ENCODE measurements around the gene TUSC2.
A peak's percentile ranks its signal among the peaks of the same experiment; 100 is the strongest.

TUSC2 gene

DNA sequence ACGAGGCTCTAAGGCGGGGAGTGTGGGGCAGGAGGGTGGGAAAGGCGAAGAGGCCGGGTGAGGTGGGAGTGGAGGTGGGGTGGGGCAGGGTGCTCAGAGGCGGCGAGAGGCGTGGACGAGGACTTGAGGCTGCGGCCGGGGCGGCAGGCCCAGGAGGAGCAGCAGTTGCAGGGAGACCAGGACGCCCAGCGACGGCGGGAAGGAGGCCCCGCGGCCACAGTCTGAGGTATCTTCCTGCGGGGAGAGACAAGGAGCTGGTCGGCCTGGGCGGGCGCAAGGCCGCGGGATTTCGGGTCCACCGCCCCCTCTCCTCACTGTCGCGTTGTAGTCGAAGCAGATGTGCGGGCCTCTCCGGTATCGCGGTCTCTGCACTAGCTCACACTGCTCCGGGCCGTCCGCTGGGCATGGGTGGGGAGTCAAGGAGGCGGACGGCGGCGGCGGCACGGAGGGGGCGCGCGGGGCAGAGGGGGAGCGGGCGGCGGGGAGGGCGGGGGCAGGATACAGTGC, 36.6 kb upstream of the TUSC2 start:
- in situ Hi-C loops (cut with HindIII; ENCODE audit: low pct_ligation_motif_present, low sequenced_read_pairs): no loop called here
- Histone ChIP-seq H3K4me3 (ENCODE audit: low read depth, low read length) (peak overlapping the region; percentile 54), H3K36me3 (replicated peaks) (no peaks in the 10 kb centered on the region), H3K27ac (no peak overlapping the region), H3K27me3 (replicated peaks) (no peaks in the 10 kb centered on the region)
- DNase-seq: no peak
- TF ChIP-seq, protein P1, sequence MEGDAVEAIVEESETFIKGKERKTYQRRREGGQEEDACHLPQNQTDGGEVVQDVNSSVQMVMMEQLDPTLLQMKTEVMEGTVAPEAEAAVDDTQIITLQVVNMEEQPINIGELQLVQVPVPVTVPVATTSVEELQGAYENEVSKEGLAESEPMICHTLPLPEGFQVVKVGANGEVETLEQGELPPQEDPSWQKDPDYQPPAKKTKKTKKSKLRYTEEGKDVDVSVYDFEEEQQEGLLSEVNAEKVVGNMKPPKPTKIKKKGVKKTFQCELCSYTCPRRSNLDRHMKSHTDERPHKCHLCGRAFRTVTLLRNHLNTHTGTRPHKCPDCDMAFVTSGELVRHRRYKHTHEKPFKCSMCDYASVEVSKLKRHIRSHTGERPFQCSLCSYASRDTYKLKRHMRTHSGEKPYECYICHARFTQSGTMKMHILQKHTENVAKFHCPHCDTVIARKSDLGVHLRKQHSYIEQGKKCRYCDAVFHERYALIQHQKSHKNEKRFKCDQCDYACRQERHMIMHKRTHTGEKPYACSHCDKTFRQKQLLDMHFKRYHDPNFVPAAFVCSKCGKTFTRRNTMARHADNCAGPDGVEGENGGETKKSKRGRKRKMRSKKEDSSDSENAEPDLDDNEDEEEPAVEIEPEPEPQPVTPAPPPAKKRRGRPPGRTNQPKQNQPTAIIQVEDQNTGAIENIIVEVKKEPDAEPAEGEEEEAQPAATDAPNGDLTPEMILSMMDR (IDR thresholded peaks at IDR 0.05; ENCODE audit: low read depth, low read length, missing control alignments): no peak

- peaks cover 7% of the 10 kb centered on the region for H3K36me3 ChIP-seq (replicated peaks)
- no peaks in the 10 kb centered on the region for H3K27me3 ChIP-seq (replicated peaks)
- H3K27ac ChIP-seq: no peak overlapping the region
- in situ Hi-C loops (cut with HindIII; ENCODE audit: low pct_ligation_motif_present, low sequenced_read_pairs): no loop called here
- peak overlapping the region; percentile 50 for H3K4me3 ChIP-seq (ENCODE audit: low read depth, low read length)
- TF ChIP-seq, protein P1 (IDR thresholded peaks at IDR 0.05; ENCODE audit: low read depth, low read length, missing control alignments): no peak
- DNase-seq: no peak
Observed at GRCh38 chr3:50359760-50360110, 31.7 kb upstream of the TUSC2 start.

GRCh38 chr3:50358911-50359759, 31.1 kb upstream of the TUSC2 start, which contains the start of gene TMEM115:
TMEM115 (minus strand) TSS chr3:50359521; CDS start chr3:50359063, 458 bp downstream.
- in situ Hi-C loops (cut with HindIII; ENCODE audit: low pct_ligation_motif_present, low sequenced_read_pairs): no loop called here
- Histone ChIP-seq H3K4me3 (ENCODE audit: low read depth, low read length) (peak within 1 kb of the TSS; percentile 95), H3K27ac (peak within 1 kb of the TSS; percentile 77), H3K36me3 (replicated peaks) (peaks cover 13% of the 10 kb centered on the region), H3K27me3 (replicated peaks) (no peaks in the 10 kb centered on the region)
- TF ChIP-seq, protein P1 (IDR thresholded peaks at IDR 0.05; ENCODE audit: low read depth, low read length, missing control alignments): no peak
- peak; percentile 99 for DNase-seq

DNA sequence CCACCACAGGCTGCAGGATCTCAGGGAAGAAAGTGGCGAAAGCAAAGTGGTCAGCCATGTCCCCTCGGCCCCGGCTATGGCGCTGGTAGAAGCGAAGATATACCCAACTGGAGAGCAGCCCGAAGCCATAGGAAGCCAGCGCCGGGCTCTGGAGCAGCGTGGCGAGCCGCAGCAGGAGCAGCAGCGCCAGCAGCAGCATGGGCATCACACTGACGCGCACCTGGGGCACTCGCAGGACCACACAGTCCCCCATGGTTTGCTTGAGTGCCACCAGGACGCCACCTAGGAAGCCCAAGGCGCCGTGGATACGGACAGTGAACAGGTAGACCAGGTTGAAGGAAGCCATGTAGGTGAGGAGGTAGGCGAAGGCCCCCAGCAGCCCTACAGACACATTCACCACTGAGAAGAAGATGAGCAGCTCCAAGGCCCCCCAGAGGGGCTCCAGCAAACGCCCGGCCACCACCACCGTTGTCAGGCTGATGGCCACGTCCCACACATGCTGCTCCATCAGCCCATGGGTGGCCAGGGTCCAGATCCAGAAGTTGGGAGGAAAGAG, 30.4 kb upstream of the TUSC2 start:
- Histone ChIP-seq H3K27me3 (replicated peaks) (no peaks in the 10 kb centered on the region), H3K36me3 (replicated peaks) (peaks cover 20% of the 10 kb centered on the region), H3K4me3 (ENCODE audit: low read depth, low read length) (peak overlapping the region; percentile 95), H3K27ac (peak overlapping the region; percentile 77)
- no peak for DNase-seq
- in situ Hi-C loops (cut with HindIII; ENCODE audit: low pct_ligation_motif_present, low sequenced_read_pairs): no loop called here
- TF ChIP-seq, protein P1 (IDR thresholded peaks at IDR 0.05; ENCODE audit: low read depth, low read length, missing control alignments): no peak

DNA sequence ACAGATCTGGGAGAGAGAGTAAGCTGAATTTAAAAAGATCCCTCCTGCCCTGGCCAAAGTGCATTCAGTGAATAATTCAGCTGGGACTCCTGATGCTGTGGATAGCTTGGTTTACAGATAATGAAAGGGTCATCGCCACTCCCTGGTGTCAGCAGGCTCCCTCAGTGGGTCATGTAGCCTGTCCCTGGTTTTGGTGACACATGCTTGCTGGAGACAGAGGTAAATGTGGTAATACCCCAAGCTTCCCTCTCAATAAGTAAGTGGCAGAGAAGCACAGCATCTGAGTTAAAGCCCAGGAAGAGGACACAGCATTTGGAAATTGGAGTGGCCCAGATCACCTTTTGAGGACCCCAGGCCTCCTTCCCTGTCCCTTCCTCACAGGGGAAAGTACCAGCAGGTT, 29.5 kb upstream of the TUSC2 start:
- Histone ChIP-seq H3K36me3 (replicated peaks) (peaks cover 26% of the 10 kb centered on the region), H3K27me3 (replicated peaks) (no peaks in the 10 kb centered on the region), H3K4me3 (ENCODE audit: low read depth, low read length) (peak overlapping the region; percentile 95), H3K27ac (no peak overlapping the region)
- in situ Hi-C loops (cut with HindIII; ENCODE audit: low pct_ligation_motif_present, low sequenced_read_pairs): no loop called here
- DNase-seq: no peak
- TF ChIP-seq, protein P1 (IDR thresholded peaks at IDR 0.05; ENCODE audit: low read depth, low read length, missing control alignments): no peak

All from brain microvascular endothelial cell (primary cell).